Vagina (tissue), 2 donors: ENCODE results near the gene IRF1.

Experiments
- CTCF ChIP-seq, 3 experiments: fragments of 450-650 bp in 2 of 3; fragments of 200-600 bp in 1 of 3; sonication (generic) in 1 of 3; IDR thresholded peaks; one replicate each; pipeline ENCODE4 v1.5.1; 2017 to 2019; ENCODE audit warnings: antibody characterized with exemption in 3 of 3, mild to moderate bottlenecking in 2 of 3, moderate library complexity in 2 of 3
- POLR2A ChIP-seq, 2 donors: fragments of 450-650 bp; IDR thresholded peaks; one replicate each; pipeline ENCODE4 v1.6.1; 2017; ENCODE audit warnings: antibody characterized with exemption in 2 of 2, mild to moderate bottlenecking in 2 of 2, moderate library complexity in 2 of 2
- POLR2AphosphoS5 ChIP-seq, 2 donors: sonication (generic); formaldehyde crosslinking; IDR thresholded peaks; one replicate each; pipeline ENCODE4 v1.9.0; 2017; ENCODE audit warnings: antibody characterized with exemption in 2 of 2, mild to moderate bottlenecking in 2 of 2, low read depth in 1 of 2; ENCODE audit not compliant: insufficient read depth in 1 of 2

GRCh38 chr5:132484391-132484725, 6.2 kb downstream of the IRF1 start:
- TF ChIP-seq POLR2AphosphoS5 (IDR thresholded peaks at IDR 0.05; ENCODE audit: insufficient read depth in 1 of 2, low read depth in 1 of 2) = no peak
- no peak for TF ChIP-seq CTCF (IDR thresholded peaks at IDR 0.05)
- no peak for TF ChIP-seq POLR2A (IDR thresholded peaks at IDR 0.05)
